Neural cell (in vitro differentiated cells): ENCODE measurements around the gene PWWP2A. TPM values are rescaled to one million over a fixed set of nuclear protein-coding genes. Genes with fewer than 3 reads are reported as not detected.

ENCODE experiments used
- H2AFZ ChIP-seq: fragments of 200-600, 300-800 bp; sonication (generic), shearing (Covaris generic); 2 replicates; pipeline ENCODE4 v1.6.0; 2014; ENCODE audit warnings: low read depth, mild to moderate bottlenecking, antibody characterized with exemption, low read length, moderate library complexity
- H3F3A ChIP-seq: fragments of 200-600 bp; shearing (Covaris generic); 2 replicates; pipeline ENCODE4 v1.6.1; 2016; ENCODE audit warnings: mild to moderate bottlenecking, moderate library complexity, mixed read lengths, antibody characterized with exemption, low read length; ENCODE audit not compliant: insufficient read depth, poor library complexity, severe bottlenecking
- H3K27ac ChIP-seq: fragments of 200-600, 300-800 bp; sonication (generic), shearing (Covaris generic); 2 replicates; pipeline ENCODE4 v1.5.1; 2014; ENCODE audit warnings: mild to moderate bottlenecking, low read length, moderate library complexity
- H3K27me3 ChIP-seq: fragments of 300-800, 200-600 bp; sonication (generic), shearing (Covaris generic); 2 replicates; pipeline ENCODE4 v1.6.0; 2014; ENCODE audit warnings: mild to moderate bottlenecking, low read depth, low read length, moderate library complexity; ENCODE audit not compliant: insufficient read depth
- H3K36me3 ChIP-seq: fragments of 300-800, 200-600 bp; sonication (generic), shearing (Covaris generic); 2 replicates; pipeline ENCODE4 v1.5.1; 2014; ENCODE audit warnings: mild to moderate bottlenecking, antibody characterized with exemption, low read length, moderate library complexity; ENCODE audit not compliant: insufficient read depth
- H3K4me2 ChIP-seq: fragments of 300-800, 200-600 bp; sonication (generic), shearing (Covaris generic); 2 replicates; pipeline ENCODE4 v1.6.0; 2014; ENCODE audit warnings: mild to moderate bottlenecking, low read length
- H3K4me3 ChIP-seq: fragments of 300-800, 200-600 bp; sonication (generic), shearing (Covaris generic); 2 replicates; pipeline ENCODE4 v1.5.1; 2014; ENCODE audit warnings: mild to moderate bottlenecking, low read length, moderate library complexity
- H3K79me2 ChIP-seq: fragments of 200-600 bp; shearing (Covaris generic); replicated peaks from 2 replicates; pipeline ENCODE4 v1.6.0; 2014; ENCODE audit warnings: mild to moderate bottlenecking, low read length, moderate library complexity; ENCODE audit not compliant: insufficient read depth
- H3K9ac ChIP-seq: fragments of 300-800, 200-600 bp; sonication (generic), shearing (Covaris generic); 2 replicates; pipeline ENCODE4 v1.6.1; 2016; ENCODE audit warnings: mild to moderate bottlenecking, low read length, mixed read lengths
- H3K9me2 ChIP-seq: fragments of 200-600 bp; shearing (Covaris generic); 2 replicates; pipeline ENCODE4 v1.6.1; 2016; ENCODE audit warnings: mild to moderate bottlenecking, low read length, mixed read lengths; ENCODE audit not compliant: insufficient read depth
- H3K9me3 ChIP-seq: fragments of 200-600, 300-800 bp; sonication (generic), shearing (Covaris generic); 2 replicates; pipeline ENCODE4 v1.6.1; 2016; ENCODE audit warnings: mild to moderate bottlenecking, mixed run types, low read length, moderate library complexity, mixed read lengths
- H4K20me1 ChIP-seq: fragments of 200-600 bp; shearing (Covaris generic); 2 replicates; pipeline ENCODE4 v1.6.1; 2016; ENCODE audit warnings: mild to moderate bottlenecking, mixed run types; ENCODE audit not compliant: insufficient read depth
- CTCF ChIP-seq: fragments of 450-650 bp; IDR thresholded peaks from 2 replicates; pipeline ENCODE4 v1.5.1; 2014; ENCODE audit warnings: antibody characterized with exemption, mild to moderate bottlenecking, moderate library complexity; ENCODE audit not compliant: poor library complexity, severe bottlenecking
- EP300 ChIP-seq: fragments of 450-650 bp; conservative IDR thresholded peaks from 2 replicates; pipeline ENCODE4 v1.6.1; 2014; ENCODE audit warnings: antibody characterized with exemption, mild to moderate bottlenecking, moderate library complexity; ENCODE audit not compliant: poor library complexity, severe bottlenecking
- EZH2 ChIP-seq: fragments of 200-600, 300-800 bp; shearing (Covaris generic), sonication (generic); IDR thresholded peaks from 2 replicates; pipeline ENCODE4 v1.6.1; 2014; ENCODE audit warnings: antibody characterized with exemption, low read length, borderline replicate concordance, mild to moderate bottlenecking; ENCODE audit not compliant: insufficient read depth, poor library complexity, severe bottlenecking
- MXI1 ChIP-seq: fragments of 450-650 bp; conservative IDR thresholded peaks from 2 replicates; pipeline ENCODE4 v1.6.1; 2014; ENCODE audit warnings: antibody characterized with exemption, mild to moderate bottlenecking; ENCODE audit not compliant: poor library complexity, severe bottlenecking
- POLR2AphosphoS5 ChIP-seq: IDR thresholded peaks from 2 replicates; pipeline ENCODE4 v1.6.1; 2012
- RAD21 ChIP-seq: fragments of 450-650 bp; conservative IDR thresholded peaks from 2 replicates; pipeline ENCODE4 v1.6.1; 2014; ENCODE audit warnings: antibody characterized with exemption, mild to moderate bottlenecking, moderate library complexity
- SMC3 ChIP-seq: fragments of 450-650 bp; conservative IDR thresholded peaks from 2 replicates; pipeline ENCODE4 v1.6.1; 2014; ENCODE audit warnings: antibody characterized with exemption, mild to moderate bottlenecking, moderate library complexity; ENCODE audit not compliant: poor library complexity
- TAF1 ChIP-seq: IDR thresholded peaks from 2 replicates; pipeline ENCODE4 v1.6.1; 2012; ENCODE audit warnings: low read depth
- polyA plus RNA-seq: library from polyadenylated mRNA; depleted of rRNA; stranded (reverse); fragments of >200 nt; gene quantifications from 2 replicates; pipeline ENCODE4 v1.2.3, GENCODE V29; 2014
- TF ChIP-seq, protein P1 (sequence below): IDR thresholded peaks from 2 replicates; pipeline ENCODE4 v1.6.1; 2012; ENCODE audit warnings: borderline replicate concordance

Gene PWWP2A
- polyA plus RNA-seq, 1 donor from 2014 or later, result 37.2 TPM

DNA sequence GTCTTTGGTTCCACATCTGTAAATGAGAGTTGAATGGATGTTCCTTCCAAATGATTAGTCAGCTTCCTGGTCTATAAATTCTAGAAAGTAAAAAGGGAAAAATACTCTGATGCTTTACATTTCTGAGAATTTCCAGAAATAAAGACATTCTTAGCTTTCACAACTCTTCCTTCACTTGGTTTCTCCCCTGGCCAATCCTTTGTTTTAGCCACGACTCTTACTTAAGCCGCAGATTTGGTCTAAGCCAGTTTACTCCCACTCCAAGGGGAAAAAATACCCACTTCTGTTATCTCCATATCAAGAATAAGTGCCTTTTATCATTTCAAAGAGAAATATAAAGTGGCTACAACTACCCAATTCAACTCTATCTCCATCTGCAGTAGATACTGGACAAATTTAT lies 29.7 kb downstream of the PWWP2A start:
- Histone ChIP-seq H2AFZ (no peak overlapping the region), H3K27me3 (no peaks in the 10 kb centered on the region), H3K79me2 (no peaks in the 10 kb centered on the region), H3K9me3 (no peaks in the 10 kb centered on the region), H3K36me3 (peaks cover 4% of the 10 kb centered on the region), H3K27ac (no peak overlapping the region), H3K9me2 (no peaks in the 10 kb centered on the region), H3F3A (no peaks in the 10 kb centered on the region), H4K20me1 (no peaks in the 10 kb centered on the region), H3K4me2 (no peak overlapping the region), H3K4me3 (no peak overlapping the region), H3K9ac (no peak overlapping the region)
- TF ChIP-seq SMC3 (no peak), RAD21 (no peak), TAF1 (no peak), EP300 (no peak), CTCF (no peak), EZH2 (no peak), MXI1 (no peak), POLR2AphosphoS5 (no peak)
- TF ChIP-seq, protein P1, sequence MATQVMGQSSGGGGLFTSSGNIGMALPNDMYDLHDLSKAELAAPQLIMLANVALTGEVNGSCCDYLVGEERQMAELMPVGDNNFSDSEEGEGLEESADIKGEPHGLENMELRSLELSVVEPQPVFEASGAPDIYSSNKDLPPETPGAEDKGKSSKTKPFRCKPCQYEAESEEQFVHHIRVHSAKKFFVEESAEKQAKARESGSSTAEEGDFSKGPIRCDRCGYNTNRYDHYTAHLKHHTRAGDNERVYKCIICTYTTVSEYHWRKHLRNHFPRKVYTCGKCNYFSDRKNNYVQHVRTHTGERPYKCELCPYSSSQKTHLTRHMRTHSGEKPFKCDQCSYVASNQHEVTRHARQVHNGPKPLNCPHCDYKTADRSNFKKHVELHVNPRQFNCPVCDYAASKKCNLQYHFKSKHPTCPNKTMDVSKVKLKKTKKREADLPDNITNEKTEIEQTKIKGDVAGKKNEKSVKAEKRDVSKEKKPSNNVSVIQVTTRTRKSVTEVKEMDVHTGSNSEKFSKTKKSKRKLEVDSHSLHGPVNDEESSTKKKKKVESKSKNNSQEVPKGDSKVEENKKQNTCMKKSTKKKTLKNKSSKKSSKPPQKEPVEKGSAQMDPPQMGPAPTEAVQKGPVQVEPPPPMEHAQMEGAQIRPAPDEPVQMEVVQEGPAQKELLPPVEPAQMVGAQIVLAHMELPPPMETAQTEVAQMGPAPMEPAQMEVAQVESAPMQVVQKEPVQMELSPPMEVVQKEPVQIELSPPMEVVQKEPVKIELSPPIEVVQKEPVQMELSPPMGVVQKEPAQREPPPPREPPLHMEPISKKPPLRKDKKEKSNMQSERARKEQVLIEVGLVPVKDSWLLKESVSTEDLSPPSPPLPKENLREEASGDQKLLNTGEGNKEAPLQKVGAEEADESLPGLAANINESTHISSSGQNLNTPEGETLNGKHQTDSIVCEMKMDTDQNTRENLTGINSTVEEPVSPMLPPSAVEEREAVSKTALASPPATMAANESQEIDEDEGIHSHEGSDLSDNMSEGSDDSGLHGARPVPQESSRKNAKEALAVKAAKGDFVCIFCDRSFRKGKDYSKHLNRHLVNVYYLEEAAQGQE, result no peak

DNA sequence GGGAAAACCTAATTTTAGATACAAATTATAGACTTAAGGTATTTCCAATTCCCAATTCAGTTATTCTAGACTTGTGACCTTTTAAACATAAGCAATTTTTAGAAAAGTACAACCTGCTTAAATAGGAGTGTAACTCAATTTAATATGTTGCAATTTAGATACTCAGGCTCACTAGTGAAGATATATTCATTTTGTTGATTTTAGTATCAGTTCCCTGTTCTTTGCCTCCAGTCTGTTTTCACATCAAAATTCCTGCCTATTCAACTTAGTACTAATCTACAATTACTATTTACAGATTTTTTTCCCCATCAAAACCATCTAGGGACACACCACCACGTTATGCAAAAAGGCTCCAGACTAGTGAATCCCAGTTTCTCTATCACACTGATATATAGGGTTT lies 30.4 kb downstream of the PWWP2A start:
- no peak overlapping the region for H3K27ac ChIP-seq
- H3K9ac ChIP-seq, result no peak overlapping the region
- no peak for TF ChIP-seq EP300
- TF ChIP-seq SMC3, result no peak
- TF ChIP-seq, protein P1, result no peak
- TF ChIP-seq RAD21, result no peak
- TF ChIP-seq CTCF, result no peak
- no peak for TF ChIP-seq EZH2
- no peak for TF ChIP-seq POLR2AphosphoS5
- TF ChIP-seq TAF1, result no peak
- TF ChIP-seq MXI1, result no peak
- no peaks in the 10 kb centered on the region for H3K9me3 ChIP-seq
- H3K27me3 ChIP-seq, result no peaks in the 10 kb centered on the region
- no peaks in the 10 kb centered on the region for H4K20me1 ChIP-seq
- H3K79me2 ChIP-seq, result no peaks in the 10 kb centered on the region
- H3K9me2 ChIP-seq, result no peaks in the 10 kb centered on the region
- no peaks in the 10 kb centered on the region for H3F3A ChIP-seq
- H3K36me3 ChIP-seq, result peaks cover 4% of the 10 kb centered on the region
- H3K4me3 ChIP-seq, result no peak overlapping the region
- no peak overlapping the region for H2AFZ ChIP-seq
- no peak overlapping the region for H3K4me2 ChIP-seq
